WTC11 (cell line): ENCODE measurements around the gene BBS4. TPM values are rescaled to one million over a fixed set of nuclear protein-coding genes. Genes with fewer than 3 reads are reported as not detected.

Source experiments
- ATAC-seq: fragments of 200-7000 bp; cut with Tn5 transposase; 2 replicates; pipeline ENCODE4 v1.10.0; 2021; ENCODE audit warnings: mild to moderate bottlenecking, moderate library complexity
- CTCF ChIA-PET: fragments of 300-600 bp; sonication (Branson Sonifier 250); formaldehyde crosslinking; loops from one replicate; lab custom pipeline; 2021; ENCODE audit warnings: antibody characterized with exemption; lab: Charles Lee
- POLR2A ChIA-PET: fragments of 350-600 bp; sonication (Branson Sonifier 250); formaldehyde crosslinking; loops from one replicate; lab custom pipeline; 2021; ENCODE audit warnings: antibody characterized with exemption; lab: Charles Lee
- DNase-seq: peaks from one replicate; pipeline ENCODE4 v3.0.0; 2021; ENCODE audit warnings: low spot score
- H3K27ac Mint-ChIP-seq: 2 replicates; pipeline ENCODE4 v1.8.0; 2021; ENCODE audit warnings: mixed read lengths
- H3K27me3 Mint-ChIP-seq: 2 replicates; pipeline ENCODE4 v1.8.0; 2021; ENCODE audit warnings: low read depth, mild to moderate bottlenecking, moderate library complexity, mixed read lengths
- H3K36me3 Mint-ChIP-seq: 2 replicates; pipeline ENCODE4 v1.8.0; 2021; ENCODE audit warnings: mixed read lengths
- H3K4me1 Mint-ChIP-seq: 2 replicates; pipeline ENCODE4 v1.8.0; 2022; ENCODE audit warnings: mixed read lengths
- H3K4me3 Mint-ChIP-seq: 2 replicates; pipeline ENCODE4 v1.8.0; 2021; ENCODE audit warnings: mild to moderate bottlenecking, moderate library complexity, mixed read lengths
- H3K9me3 Mint-ChIP-seq: 2 replicates; pipeline ENCODE4 v1.8.0; 2021; ENCODE audit warnings: mixed read lengths
- CREB1 ChIP-seq: sonication (generic); formaldehyde crosslinking; IDR thresholded peaks from 2 replicates; pipeline ENCODE4 v1.8.0; 2023; ENCODE audit warnings: mild to moderate bottlenecking, missing genetic modification reagents
- E2F1 ChIP-seq: sonication (generic); formaldehyde crosslinking; IDR thresholded peaks from 2 replicates; pipeline ENCODE4 v1.8.0; 2022; ENCODE audit warnings: mild to moderate bottlenecking, missing genetic modification reagents
- FOXJ3 ChIP-seq: sonication (generic); formaldehyde crosslinking; IDR thresholded peaks from 2 replicates; pipeline ENCODE4 v1.9.0; 2021; ENCODE audit warnings: missing genetic modification reagents, mild to moderate bottlenecking, borderline replicate concordance
- GRHL2 ChIP-seq: fragments of 250-450 bp; sonication (Bioruptor Pico); IDR thresholded peaks from 2 replicates; pipeline ENCODE4 v1.8.0; 2022; ENCODE audit warnings: mild to moderate bottlenecking, moderate library complexity; ENCODE audit not compliant: insufficient replicate concordance, severe bottlenecking
- JAZF1 ChIP-seq: fragments of 250-450 bp; sonication (Bioruptor Pico); IDR thresholded peaks from 2 replicates; pipeline ENCODE4 v1.9.0; 2021; ENCODE audit warnings: moderate library complexity, mild to moderate bottlenecking, inconsistent platforms
- KAT7 ChIP-seq: sonication (generic); formaldehyde crosslinking; IDR thresholded peaks from 2 replicates; pipeline ENCODE4 v1.8.1; 2023; ENCODE audit warnings: missing genetic modification reagents, mild to moderate bottlenecking, borderline replicate concordance
- MLX ChIP-seq: sonication (generic); formaldehyde crosslinking; IDR thresholded peaks from 2 replicates; pipeline ENCODE4 v1.8.1; 2023; ENCODE audit warnings: mild to moderate bottlenecking, missing genetic modification reagents, moderate library complexity
- NFATC4 ChIP-seq: fragments of 250-450 bp; sonication (Bioruptor Pico); IDR thresholded peaks from 2 replicates; pipeline ENCODE4 v1.9.0; 2021; ENCODE audit warnings: mild to moderate bottlenecking
- PREB ChIP-seq: sonication (generic); formaldehyde crosslinking; IDR thresholded peaks from 2 replicates; pipeline ENCODE4 v1.8.1; 2022; ENCODE audit warnings: mild to moderate bottlenecking, missing genetic modification reagents, moderate library complexity, borderline replicate concordance
- PRRX2 ChIP-seq: fragments of 250-450 bp; sonication (Bioruptor Pico); IDR thresholded peaks from 2 replicates; pipeline ENCODE4 v1.8.0; 2021; ENCODE audit warnings: mild to moderate bottlenecking
- RORB ChIP-seq: fragments of 250-450 bp; sonication (Bioruptor Pico); IDR thresholded peaks from 2 replicates; pipeline ENCODE4 v1.9.0; 2021; ENCODE audit warnings: mild to moderate bottlenecking
- TEAD4 ChIP-seq: sonication (generic); formaldehyde crosslinking; IDR thresholded peaks from 2 replicates; pipeline ENCODE4 v1.8.0; 2022; ENCODE audit warnings: mild to moderate bottlenecking, missing genetic modification reagents
- ZNF671 ChIP-seq: fragments of 250-450 bp; sonication (Bioruptor Pico); IDR thresholded peaks from 2 replicates; pipeline ENCODE4 v1.8.0; 2021; ENCODE audit warnings: mild to moderate bottlenecking
- total RNA-seq: library from RNA; stranded (reverse); gene quantifications from 3 replicates; pipeline ENCODE4 v1.2.3, GENCODE V29; 2021
- TF ChIP-seq, protein P1 (sequence below): sonication (generic); formaldehyde crosslinking; IDR thresholded peaks from 2 replicates; pipeline ENCODE4 v1.8.0; 2022; ENCODE audit warnings: missing genetic modification reagents
- TF ChIP-seq, protein P2 (sequence below): sonication (generic); formaldehyde crosslinking; IDR thresholded peaks from 2 replicates; pipeline ENCODE4 v1.8.0; 2023; ENCODE audit warnings: missing genetic modification reagents
- TF ChIP-seq, protein P3 (sequence below): fragments of 250-450 bp; sonication (Bioruptor Pico); conservative IDR thresholded peaks from 2 replicates; pipeline ENCODE4 v1.9.0; 2021; ENCODE audit warnings: mild to moderate bottlenecking

Gene BBS4
- total RNA-seq, 1 experiment from 2014 or later, result 35.6 TPM

- TF ChIP-seq, protein P1, sequence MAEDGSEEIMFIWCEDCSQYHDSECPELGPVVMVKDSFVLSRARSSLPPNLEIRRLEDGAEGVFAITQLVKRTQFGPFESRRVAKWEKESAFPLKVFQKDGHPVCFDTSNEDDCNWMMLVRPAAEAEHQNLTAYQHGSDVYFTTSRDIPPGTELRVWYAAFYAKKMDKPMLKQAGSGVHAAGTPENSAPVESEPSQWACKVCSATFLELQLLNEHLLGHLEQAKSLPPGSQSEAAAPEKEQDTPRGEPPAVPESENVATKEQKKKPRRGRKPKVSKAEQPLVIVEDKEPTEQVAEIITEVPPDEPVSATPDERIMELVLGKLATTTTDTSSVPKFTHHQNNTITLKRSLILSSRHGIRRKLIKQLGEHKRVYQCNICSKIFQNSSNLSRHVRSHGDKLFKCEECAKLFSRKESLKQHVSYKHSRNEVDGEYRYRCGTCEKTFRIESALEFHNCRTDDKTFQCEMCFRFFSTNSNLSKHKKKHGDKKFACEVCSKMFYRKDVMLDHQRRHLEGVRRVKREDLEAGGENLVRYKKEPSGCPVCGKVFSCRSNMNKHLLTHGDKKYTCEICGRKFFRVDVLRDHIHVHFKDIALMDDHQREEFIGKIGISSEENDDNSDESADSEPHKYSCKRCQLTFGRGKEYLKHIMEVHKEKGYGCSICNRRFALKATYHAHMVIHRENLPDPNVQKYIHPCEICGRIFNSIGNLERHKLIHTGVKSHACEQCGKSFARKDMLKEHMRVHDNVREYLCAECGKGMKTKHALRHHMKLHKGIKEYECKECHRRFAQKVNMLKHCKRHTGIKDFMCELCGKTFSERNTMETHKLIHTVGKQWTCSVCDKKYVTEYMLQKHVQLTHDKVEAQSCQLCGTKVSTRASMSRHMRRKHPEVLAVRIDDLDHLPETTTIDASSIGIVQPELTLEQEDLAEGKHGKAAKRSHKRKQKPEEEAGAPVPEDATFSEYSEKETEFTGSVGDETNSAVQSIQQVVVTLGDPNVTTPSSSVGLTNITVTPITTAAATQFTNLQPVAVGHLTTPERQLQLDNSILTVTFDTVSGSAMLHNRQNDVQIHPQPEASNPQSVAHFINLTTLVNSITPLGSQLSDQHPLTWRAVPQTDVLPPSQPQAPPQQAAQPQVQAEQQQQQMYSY, result no peak
- TF ChIP-seq TEAD4 (no peak), KAT7 (CRISPR knock-in tag) (no peak), RORB (CRISPR knock-in tag) (no peak)
Observed at GRCh38 chr15:72733941-72734738, 48.1 kb downstream of the BBS4 start (continued).

DNA sequence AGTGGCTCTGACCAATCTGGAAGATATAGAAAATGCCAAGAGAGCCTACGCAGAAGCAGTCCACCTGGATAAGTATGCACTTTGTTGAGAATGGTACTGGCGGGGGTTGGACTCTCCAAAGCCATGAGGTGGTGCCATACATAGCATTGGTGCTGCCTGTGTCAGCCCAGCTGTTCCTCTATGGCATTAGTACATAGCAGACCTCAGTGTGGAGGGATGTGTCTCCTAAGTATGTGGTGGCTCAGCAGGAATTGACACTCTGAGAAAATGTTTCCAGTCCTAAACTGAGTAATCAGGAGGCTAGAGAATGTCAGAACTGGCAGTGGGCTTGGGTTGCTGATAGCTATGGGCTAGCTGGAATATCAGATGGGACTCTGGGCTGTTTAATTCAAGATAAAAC is 49.1 kb downstream of the BBS4 start:
- no peaks in the 10 kb centered on the region for H3K4me1 Mint-ChIP-seq
- H3K27ac Mint-ChIP-seq, result no peak overlapping the region
- H3K27me3 Mint-ChIP-seq, result no peaks in the 10 kb centered on the region
- H3K4me3 Mint-ChIP-seq, result no peak overlapping the region
- TF ChIP-seq PRRX2 (no peak), NFATC4 (CRISPR knock-in tag) (no peak), TEAD4 (no peak), JAZF1 (CRISPR knock-in tag) (no peak), KAT7 (CRISPR knock-in tag) (no peak), ZNF671 (no peak), PREB (no peak), E2F1 (CRISPR knock-in tag) (no peak), GRHL2 (CRISPR knock-in tag) (no peak), FOXJ3 (CRISPR knock-in tag) (no peak), CREB1 (CRISPR knock-in tag) (no peak), MLX (CRISPR knock-in tag) (no peak)
- TF ChIP-seq, protein P2, sequence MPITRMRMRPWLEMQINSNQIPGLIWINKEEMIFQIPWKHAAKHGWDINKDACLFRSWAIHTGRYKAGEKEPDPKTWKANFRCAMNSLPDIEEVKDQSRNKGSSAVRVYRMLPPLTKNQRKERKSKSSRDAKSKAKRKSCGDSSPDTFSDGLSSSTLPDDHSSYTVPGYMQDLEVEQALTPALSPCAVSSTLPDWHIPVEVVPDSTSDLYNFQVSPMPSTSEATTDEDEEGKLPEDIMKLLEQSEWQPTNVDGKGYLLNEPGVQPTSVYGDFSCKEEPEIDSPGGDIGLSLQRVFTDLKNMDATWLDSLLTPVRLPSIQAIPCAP (CRISPR knock-in tag), result no peak
- TF ChIP-seq, protein P3, sequence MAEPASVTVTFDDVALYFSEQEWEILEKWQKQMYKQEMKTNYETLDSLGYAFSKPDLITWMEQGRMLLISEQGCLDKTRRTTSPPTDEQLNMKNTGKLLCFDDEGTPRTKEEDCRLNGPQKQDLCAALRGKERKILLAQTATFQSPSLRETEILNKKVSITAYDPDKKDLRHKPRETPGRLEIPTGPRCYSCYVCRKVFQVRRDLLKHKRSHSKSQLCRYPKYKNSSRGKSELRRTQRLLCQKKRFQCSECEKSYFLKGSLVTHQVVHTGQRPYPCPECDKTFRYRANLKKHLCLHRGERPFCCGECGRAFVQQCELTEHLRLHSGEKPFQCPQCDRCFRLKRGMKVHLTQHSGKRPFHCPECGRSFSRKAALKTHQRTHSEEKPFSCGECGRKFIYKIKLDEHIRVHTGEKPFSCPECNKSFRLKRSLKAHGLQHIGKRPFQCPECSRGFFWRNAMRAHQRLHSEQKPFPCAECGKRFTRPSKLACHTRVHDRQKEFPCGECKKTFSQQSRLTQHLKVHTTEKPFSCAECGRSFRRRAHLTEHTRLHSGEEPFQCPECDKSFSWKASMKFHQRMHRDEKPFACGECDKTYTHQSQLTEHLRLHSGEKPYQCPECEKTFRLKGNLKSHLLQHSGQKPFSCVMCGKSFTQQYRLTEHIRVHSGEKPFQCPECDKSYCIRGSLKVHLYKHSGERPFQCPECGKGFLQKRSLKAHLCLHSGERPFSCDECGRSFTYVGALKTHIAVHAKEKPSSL (CRISPR knock-in tag), result no peak
- no peak for DNase-seq
- peaks cover 62% of the 10 kb centered on the region for H3K36me3 Mint-ChIP-seq
- ChIA-PET POLR2A (no interaction called here), CTCF (interaction anchor here (2.3 kb wide), 1 partner anchor 13 kb away, joined by 9 read pairs; no protein-coding TSS in a partner anchor)
- no peaks in the 10 kb centered on the region for H3K9me3 Mint-ChIP-seq
- no peak for ATAC-seq
